Liver (tissue), 9 donors: ENCODE measurements around the gene GALK1. TPM values are rescaled to one million over a fixed set of nuclear protein-coding genes. Genes with fewer than 3 reads are reported as not detected.

ENCODE experiments used
- DNase-seq: peaks from one replicate; pipeline ENCODE4 v3.0.0-alpha.2; 2017; ENCODE audit warnings: low spot score
- H3K27ac ChIP-seq, 2 donors: one replicate each; pipeline ENCODE4 v1.7.0; 2013; ENCODE audit warnings: inconsistent platforms in 2 of 2, low read length in 2 of 2, control low read depth in 1 of 2, low read depth in 1 of 2, mild to moderate bottlenecking in 1 of 2
- H3K27me3 ChIP-seq, 4 donors: one replicate each; pipeline versions ENCODE4 v1.6.1 to v1.7.0; 2013; ENCODE audit warnings: low read length in 3 of 4, inconsistent platforms in 1 of 4, mild to moderate bottlenecking in 1 of 4, moderate library complexity in 1 of 4; ENCODE audit not compliant: control insufficient read depth in 4 of 4, insufficient read depth in 4 of 4
- H3K36me3 ChIP-seq, 4 donors: one replicate each; pipeline versions ENCODE4 v1.6.1 to v1.7.0; 2013; ENCODE audit warnings: low read length in 3 of 4, mild to moderate bottlenecking in 3 of 4, low read depth in 1 of 4, moderate library complexity in 1 of 4; ENCODE audit not compliant: control insufficient read depth in 4 of 4, insufficient read depth in 3 of 4
- H3K4me1 ChIP-seq, 4 donors: one replicate each; pipeline versions ENCODE4 v1.6.1 to v1.7.0; 2013; ENCODE audit warnings: low read length in 3 of 4, mild to moderate bottlenecking in 3 of 4, moderate library complexity in 1 of 4; ENCODE audit not compliant: control insufficient read depth in 4 of 4, insufficient read depth in 4 of 4
- H3K4me3 ChIP-seq, 3 donors: one replicate each; pipeline versions ENCODE4 v1.6.1 to v1.7.0; 2013; ENCODE audit warnings: low read length in 3 of 3, control low read depth in 1 of 3, low read depth in 1 of 3, mild to moderate bottlenecking in 1 of 3
- H3K9ac ChIP-seq, 2 donors: one replicate each; pipeline ENCODE4 v1.7.0; 2013; ENCODE audit warnings: low read length in 2 of 2, mild to moderate bottlenecking in 2 of 2, moderate library complexity in 2 of 2, control low read depth in 1 of 2, low read depth in 1 of 2
- H3K9me3 ChIP-seq, 4 donors: one replicate each; pipeline versions ENCODE4 v1.6.1 to v1.7.0; 2013; ENCODE audit warnings: low read length in 3 of 4; ENCODE audit not compliant: control insufficient read depth in 4 of 4
- EGR1 ChIP-seq, 2 donors: IDR thresholded peaks; 2 replicates each; pipeline ENCODE4 v1.6.1; 2016 to 2018; ENCODE audit warnings: antibody characterized with exemption in 2 of 2, low read depth in 2 of 2
- FOXA1 ChIP-seq: IDR thresholded peaks from 2 replicates; pipeline ENCODE4 v1.6.1; 2016; ENCODE audit warnings: antibody characterized with exemption
- FOXA2 ChIP-seq: IDR thresholded peaks from 2 replicates; pipeline ENCODE4 v1.6.1; 2016; ENCODE audit warnings: antibody characterized with exemption
- GABPA ChIP-seq, 2 donors: IDR thresholded peaks in 1 of 2; conservative IDR thresholded peaks in 1 of 2; 2 replicates each; pipeline ENCODE4 v1.6.1; 2016; ENCODE audit warnings: antibody characterized with exemption in 2 of 2, mild to moderate bottlenecking in 1 of 2, moderate library complexity in 1 of 2
- HNF4A ChIP-seq, 2 donors: conservative IDR thresholded peaks; 2 replicates each; pipeline ENCODE4 v1.6.1; 2016; ENCODE audit warnings: antibody characterized with exemption in 2 of 2, mild to moderate bottlenecking in 2 of 2
- HNF4G ChIP-seq: IDR thresholded peaks from 2 replicates; pipeline ENCODE4 v1.6.1; 2016; ENCODE audit warnings: antibody characterized with exemption
- JUND ChIP-seq, 2 donors: IDR thresholded peaks; 2 replicates each; pipeline ENCODE4 v1.6.1; 2016; ENCODE audit warnings: antibody characterized with exemption in 2 of 2
- NR2F2 ChIP-seq: IDR thresholded peaks from 2 replicates; pipeline ENCODE4 v1.6.1; 2016; ENCODE audit warnings: antibody characterized with exemption
- RAD21 ChIP-seq, 2 donors: IDR thresholded peaks; 2 replicates each; pipeline ENCODE4 v1.6.1; 2016; ENCODE audit warnings: antibody characterized with exemption in 2 of 2, mild to moderate bottlenecking in 2 of 2
- RXRA ChIP-seq, 2 donors: IDR thresholded peaks; 2 replicates each; pipeline ENCODE4 v1.6.1; 2017 to 2018; ENCODE audit warnings: antibody characterized with exemption in 2 of 2, mild to moderate bottlenecking in 1 of 2
- SP1 ChIP-seq: IDR thresholded peaks from 2 replicates; pipeline ENCODE4 v1.6.1; 2018; ENCODE audit warnings: antibody characterized with exemption, mild to moderate bottlenecking
- TAF1 ChIP-seq: conservative IDR thresholded peaks from 2 replicates; pipeline ENCODE4 v1.6.1; 2016; ENCODE audit warnings: antibody characterized with exemption, mild to moderate bottlenecking
- YY1 ChIP-seq: IDR thresholded peaks from 2 replicates; pipeline ENCODE4 v1.6.1; 2016; ENCODE audit warnings: antibody characterized with exemption, mild to moderate bottlenecking
- WGBS: extraction: QIAGEN DNeasy Blood & Tissue Kit; methylation state at CpG from one replicate; pipeline ENCODE4 v1.1.7; 2013; 5-methylcytosine and 5-hydroxymethylcytosine counted together
- polyA plus RNA-seq, 2 donors: library from polyadenylated mRNA; stranded (reverse) in 1 of 2; unstranded in 1 of 2; fragments of 200-250 nt in 1 of 2; fragments of >200 nt in 1 of 2; fragmentation: Nextera tagmentation in 1 of 2; extraction: Ambion mirVana in 1 of 2; gene quantifications; one replicate each; pipeline versions ENCODE4 v1.2.1 to v1.2.3, GENCODE V29; 2013 to 2015
- total RNA-seq, 2 donors: library from RNA; depleted of rRNA; stranded (reverse); fragments of >200 nt; gene quantifications; one replicate each; pipeline ENCODE4 v1.2.3, GENCODE V29; 2014
- TF ChIP-seq, protein P1 (sequence below): IDR thresholded peaks from 2 replicates; pipeline ENCODE4 v1.6.1; 2016; ENCODE audit warnings: antibody characterized with exemption, mild to moderate bottlenecking
- TF ChIP-seq, protein P2 (sequence below): IDR thresholded peaks from 2 replicates; pipeline ENCODE4 v1.6.1; 2016; ENCODE audit warnings: antibody characterized with exemption
- TF ChIP-seq, protein P3 (sequence below): fragments of 150-350 bp; IDR thresholded peaks from 2 replicates; pipeline ENCODE4 v1.5.1; 2017; ENCODE audit warnings: improper control_type of control experiment, low read depth, low read length; ENCODE audit not compliant: missing input control
- TF ChIP-seq, protein P4 (sequence below): IDR thresholded peaks from 2 replicates; pipeline ENCODE4 v1.6.1; 2016; ENCODE audit warnings: antibody characterized with exemption
- TF ChIP-seq, protein P5 (sequence below): IDR thresholded peaks from 2 replicates; pipeline ENCODE4 v1.6.1; 2016; ENCODE audit warnings: antibody characterized with exemption
- donor health status: healthy.
- donor health status: healthy.
- donor health status: healthy.
- donor health status: healthy.
- donor health status: healthy.

GALK1 gene
- total and polyA plus RNA-seq, 4 donors, result 59.0 to 230 (median 95.9) TPM

DNA sequence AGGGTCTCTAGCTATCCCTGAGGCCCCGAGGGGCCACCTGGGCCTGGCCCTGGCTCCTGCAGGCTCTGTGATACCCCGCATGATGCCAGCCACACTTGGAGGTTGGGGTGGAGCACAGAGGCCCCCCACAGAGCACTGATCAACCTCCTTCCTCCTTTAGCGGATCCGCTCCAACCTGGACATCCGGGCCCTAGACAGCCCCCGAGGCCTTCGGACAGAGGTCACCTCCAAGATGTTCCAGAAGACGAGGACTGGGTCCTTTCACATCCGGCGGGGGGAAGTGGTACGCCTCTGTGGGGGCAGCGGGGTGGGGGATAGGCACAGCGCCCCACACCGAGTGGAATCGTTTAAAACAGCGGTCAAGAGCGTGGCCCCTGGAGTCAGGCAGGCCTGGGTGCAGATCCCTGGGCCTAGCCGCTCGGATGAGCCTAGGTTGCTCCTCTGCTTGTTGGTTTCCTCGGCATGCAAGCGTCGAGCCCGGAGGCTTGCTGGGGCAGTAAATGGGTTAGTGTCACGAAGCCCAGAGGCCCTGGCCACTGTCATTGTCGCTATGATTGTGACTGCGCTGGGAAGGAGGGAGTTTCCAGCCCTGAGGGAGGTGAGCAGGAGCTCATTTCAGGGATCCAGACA is 33.8 kb downstream of the GALK1 start:
- H3K27me3 ChIP-seq, result no peaks in the 10 kb centered on the region
- H3K9ac ChIP-seq, result no peak overlapping the region
- WGBS, result 91% methylated on average over 26 of the region's 26 CpGs
- H3K36me3 ChIP-seq, result no peaks in the 10 kb centered on the region
- H3K4me1 ChIP-seq, result peaks cover 0 to 7% (median 3%) of the 10 kb centered on the region in 4 donors
- no peak overlapping the region for H3K27ac ChIP-seq
- TF ChIP-seq SP1 (no peak), NR2F2 (no peak), JUND (IDR thresholded peaks at IDR 0.05) (no peak), RXRA (IDR thresholded peaks at IDR 0.05) (no peak), YY1 (no peak), HNF4G (no peak), GABPA (IDR thresholded peaks at IDR 0.05 in 1 of 2, conservative IDR thresholded peaks at IDR 0.05 in 1 of 2) (no peak), RAD21 (IDR thresholded peaks at IDR 0.05) (no peak), HNF4A (conservative IDR thresholded peaks at IDR 0.05) (no peak), FOXA2 (no peak), EGR1 (IDR thresholded peaks at IDR 0.05; ENCODE audit: low read depth in 2 of 2) (no peak), TAF1 (no peak), FOXA1 (no peak)
- TF ChIP-seq, protein P1, sequence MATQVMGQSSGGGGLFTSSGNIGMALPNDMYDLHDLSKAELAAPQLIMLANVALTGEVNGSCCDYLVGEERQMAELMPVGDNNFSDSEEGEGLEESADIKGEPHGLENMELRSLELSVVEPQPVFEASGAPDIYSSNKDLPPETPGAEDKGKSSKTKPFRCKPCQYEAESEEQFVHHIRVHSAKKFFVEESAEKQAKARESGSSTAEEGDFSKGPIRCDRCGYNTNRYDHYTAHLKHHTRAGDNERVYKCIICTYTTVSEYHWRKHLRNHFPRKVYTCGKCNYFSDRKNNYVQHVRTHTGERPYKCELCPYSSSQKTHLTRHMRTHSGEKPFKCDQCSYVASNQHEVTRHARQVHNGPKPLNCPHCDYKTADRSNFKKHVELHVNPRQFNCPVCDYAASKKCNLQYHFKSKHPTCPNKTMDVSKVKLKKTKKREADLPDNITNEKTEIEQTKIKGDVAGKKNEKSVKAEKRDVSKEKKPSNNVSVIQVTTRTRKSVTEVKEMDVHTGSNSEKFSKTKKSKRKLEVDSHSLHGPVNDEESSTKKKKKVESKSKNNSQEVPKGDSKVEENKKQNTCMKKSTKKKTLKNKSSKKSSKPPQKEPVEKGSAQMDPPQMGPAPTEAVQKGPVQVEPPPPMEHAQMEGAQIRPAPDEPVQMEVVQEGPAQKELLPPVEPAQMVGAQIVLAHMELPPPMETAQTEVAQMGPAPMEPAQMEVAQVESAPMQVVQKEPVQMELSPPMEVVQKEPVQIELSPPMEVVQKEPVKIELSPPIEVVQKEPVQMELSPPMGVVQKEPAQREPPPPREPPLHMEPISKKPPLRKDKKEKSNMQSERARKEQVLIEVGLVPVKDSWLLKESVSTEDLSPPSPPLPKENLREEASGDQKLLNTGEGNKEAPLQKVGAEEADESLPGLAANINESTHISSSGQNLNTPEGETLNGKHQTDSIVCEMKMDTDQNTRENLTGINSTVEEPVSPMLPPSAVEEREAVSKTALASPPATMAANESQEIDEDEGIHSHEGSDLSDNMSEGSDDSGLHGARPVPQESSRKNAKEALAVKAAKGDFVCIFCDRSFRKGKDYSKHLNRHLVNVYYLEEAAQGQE, result no peak
- TF ChIP-seq, protein P2, sequence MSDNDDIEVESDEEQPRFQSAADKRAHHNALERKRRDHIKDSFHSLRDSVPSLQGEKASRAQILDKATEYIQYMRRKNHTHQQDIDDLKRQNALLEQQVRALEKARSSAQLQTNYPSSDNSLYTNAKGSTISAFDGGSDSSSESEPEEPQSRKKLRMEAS, result no peak
- TF ChIP-seq, protein P3, sequence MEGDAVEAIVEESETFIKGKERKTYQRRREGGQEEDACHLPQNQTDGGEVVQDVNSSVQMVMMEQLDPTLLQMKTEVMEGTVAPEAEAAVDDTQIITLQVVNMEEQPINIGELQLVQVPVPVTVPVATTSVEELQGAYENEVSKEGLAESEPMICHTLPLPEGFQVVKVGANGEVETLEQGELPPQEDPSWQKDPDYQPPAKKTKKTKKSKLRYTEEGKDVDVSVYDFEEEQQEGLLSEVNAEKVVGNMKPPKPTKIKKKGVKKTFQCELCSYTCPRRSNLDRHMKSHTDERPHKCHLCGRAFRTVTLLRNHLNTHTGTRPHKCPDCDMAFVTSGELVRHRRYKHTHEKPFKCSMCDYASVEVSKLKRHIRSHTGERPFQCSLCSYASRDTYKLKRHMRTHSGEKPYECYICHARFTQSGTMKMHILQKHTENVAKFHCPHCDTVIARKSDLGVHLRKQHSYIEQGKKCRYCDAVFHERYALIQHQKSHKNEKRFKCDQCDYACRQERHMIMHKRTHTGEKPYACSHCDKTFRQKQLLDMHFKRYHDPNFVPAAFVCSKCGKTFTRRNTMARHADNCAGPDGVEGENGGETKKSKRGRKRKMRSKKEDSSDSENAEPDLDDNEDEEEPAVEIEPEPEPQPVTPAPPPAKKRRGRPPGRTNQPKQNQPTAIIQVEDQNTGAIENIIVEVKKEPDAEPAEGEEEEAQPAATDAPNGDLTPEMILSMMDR, result no peak
- TF ChIP-seq, protein P4, sequence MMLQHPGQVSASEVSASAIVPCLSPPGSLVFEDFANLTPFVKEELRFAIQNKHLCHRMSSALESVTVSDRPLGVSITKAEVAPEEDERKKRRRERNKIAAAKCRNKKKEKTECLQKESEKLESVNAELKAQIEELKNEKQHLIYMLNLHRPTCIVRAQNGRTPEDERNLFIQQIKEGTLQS, result no peak
- TF ChIP-seq, protein P5, sequence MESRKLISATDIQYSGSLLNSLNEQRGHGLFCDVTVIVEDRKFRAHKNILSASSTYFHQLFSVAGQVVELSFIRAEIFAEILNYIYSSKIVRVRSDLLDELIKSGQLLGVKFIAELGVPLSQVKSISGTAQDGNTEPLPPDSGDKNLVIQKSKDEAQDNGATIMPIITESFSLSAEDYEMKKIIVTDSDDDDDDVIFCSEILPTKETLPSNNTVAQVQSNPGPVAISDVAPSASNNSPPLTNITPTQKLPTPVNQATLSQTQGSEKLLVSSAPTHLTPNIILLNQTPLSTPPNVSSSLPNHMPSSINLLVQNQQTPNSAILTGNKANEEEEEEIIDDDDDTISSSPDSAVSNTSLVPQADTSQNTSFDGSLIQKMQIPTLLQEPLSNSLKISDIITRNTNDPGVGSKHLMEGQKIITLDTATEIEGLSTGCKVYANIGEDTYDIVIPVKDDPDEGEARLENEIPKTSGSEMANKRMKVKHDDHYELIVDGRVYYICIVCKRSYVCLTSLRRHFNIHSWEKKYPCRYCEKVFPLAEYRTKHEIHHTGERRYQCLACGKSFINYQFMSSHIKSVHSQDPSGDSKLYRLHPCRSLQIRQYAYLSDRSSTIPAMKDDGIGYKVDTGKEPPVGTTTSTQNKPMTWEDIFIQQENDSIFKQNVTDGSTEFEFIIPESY, result no peak
- H3K4me3 ChIP-seq, result no peak overlapping the region
- H3K9me3 ChIP-seq, result no peaks in the 10 kb centered on the region
- DNase-seq, result no peak
